ENCODE results near the gene MAP2. TPM values are rescaled to one million over a fixed set of nuclear protein-coding genes. Genes with fewer than 3 reads are reported as not detected.

Gene MAP2
- total RNA-seq, 1 experiment from 2014 or later = 7.6 TPM

- no peak for TF ChIP-seq AR (CRISPR knock-in tag; IDR thresholded peaks at IDR 0.05)
- no peak for TF ChIP-seq E2F1 (CRISPR knock-in tag; IDR thresholded peaks at IDR 0.05)
- no peak for TF ChIP-seq NFYB (CRISPR knock-in tag; conservative IDR thresholded peaks at IDR 0.05; ENCODE audit: low read depth)
- no peak for TF ChIP-seq SMAD3 (CRISPR knock-in tag; IDR thresholded peaks at IDR 0.05; ENCODE audit: borderline replicate concordance)
- no peak for TF ChIP-seq ELF4 (CRISPR knock-in tag; IDR thresholded peaks at IDR 0.05; ENCODE audit: low read depth)
- no peak for TF ChIP-seq CBFB (CRISPR knock-in tag; IDR thresholded peaks at IDR 0.05; ENCODE audit: low read depth)
- TF ChIP-seq FOXJ3 (CRISPR knock-in tag; IDR thresholded peaks at IDR 0.05; ENCODE audit: borderline replicate concordance) = 0 out of 2 replicates have a peak, but pooled peaks have one; percentile 31
- no peak for TF ChIP-seq JAZF1 (CRISPR knock-in tag; IDR thresholded peaks at IDR 0.05)
- no peak for TF ChIP-seq OVOL2 (CRISPR knock-in tag; IDR thresholded peaks at IDR 0.05; ENCODE audit: borderline replicate concordance)
- TF ChIP-seq NR3C1 (CRISPR knock-in tag; conservative IDR thresholded peaks at IDR 0.05; ENCODE audit: low read depth) = no peak
- no peak for TF ChIP-seq MYBL2 (CRISPR knock-in tag; IDR thresholded peaks at IDR 0.05)
- no peak for TF ChIP-seq ZSCAN18 (CRISPR knock-in tag; IDR thresholded peaks at IDR 0.05)
- no peak for TF ChIP-seq ATF2 (CRISPR knock-in tag; IDR thresholded peaks at IDR 0.05; ENCODE audit: borderline replicate concordance, low read depth)
- 0 out of 2 replicates have a peak, but pooled peaks have one; percentile 38 for TF ChIP-seq ARID4B (CRISPR knock-in tag; IDR thresholded peaks at IDR 0.05; ENCODE audit: borderline replicate concordance)
- TF ChIP-seq ERG (CRISPR knock-in tag; IDR thresholded peaks at IDR 0.05) = no peak
- peak; percentile 67; the same call in 1 of the 2 replicates for TF ChIP-seq ZNF423 (CRISPR knock-in tag; IDR thresholded peaks at IDR 0.05)
- TF ChIP-seq MXD4 (CRISPR knock-in tag; IDR thresholded peaks at IDR 0.05; ENCODE audit: borderline replicate concordance) = no peak
- no peak for TF ChIP-seq MLX (CRISPR knock-in tag; IDR thresholded peaks at IDR 0.05)
- TF ChIP-seq ESRRA (CRISPR knock-in tag; IDR thresholded peaks at IDR 0.05; ENCODE audit: borderline replicate concordance) = 0 out of 2 replicates have a peak, but pooled peaks have one; percentile 34
- no peak for TF ChIP-seq ZNF396 (CRISPR knock-in tag; IDR thresholded peaks at IDR 0.05; ENCODE audit: borderline replicate concordance)
- TF ChIP-seq NFATC4 (CRISPR knock-in tag; IDR thresholded peaks at IDR 0.05) = no peak
- no peak for TF ChIP-seq CREM (CRISPR knock-in tag; IDR thresholded peaks at IDR 0.05)
- no peak for TF ChIP-seq GABPB1 (CRISPR knock-in tag; IDR thresholded peaks at IDR 0.05)
- TF ChIP-seq ZBTB43 (CRISPR knock-in tag; IDR thresholded peaks at IDR 0.05) = 0 out of 2 replicates have a peak, but pooled peaks have one; percentile 33
Observed at GRCh38 chr2:209614690-209615369, 191.0 kb downstream of the MAP2 start (continued).
